ENCODE measurements around the gene RAC3. TPM values are rescaled to one million over a fixed set of nuclear protein-coding genes. Genes with fewer than 3 reads are reported as not detected.

Gene RAC3
- total and polyA plus RNA-seq, 2 of the 8 experiments (the other 6 are each of a cell fraction or from before 2014, with no cell fraction given) = 177 to 299 TPM

GRCh38 chr17:81993729-81994592 is 37.5 kb upstream of the RAC3 start (continued):
- no peak for TF ChIP-seq TEAD4 (IDR thresholded peaks at IDR 0.05; ENCODE audit: low read depth, low read length)
- TF ChIP-seq CBX8 (IDR thresholded peaks at IDR 0.05; ENCODE audit: borderline replicate concordance, low read depth, low read length) = no peak
- TF ChIP-seq SAP30 (IDR thresholded peaks at IDR 0.05; ENCODE audit: insufficient read depth, insufficient replicate concordance, low read length) = no peak
- TF ChIP-seq TAF7 (optimal IDR thresholded peaks at IDR 0.05; ENCODE audit: borderline replicate concordance, low read depth, low read length) = no peak

Data from H1 (cell line).